ENCODE data around the gene SAG.

The SAG gene

GRCh38 chr2:233273120-233273519, 34.5 kb upstream of the SAG start:
- Mint-ChIP-seq H3K27ac (no peak overlapping the region), H3K27me3 (no peaks in the 10 kb centered on the region)

GRCh38 chr2:233275223-233275622, 32.4 kb upstream of the SAG start:
- no peak overlapping the region for H3K27ac Mint-ChIP-seq
- peaks cover 91% of the 10 kb centered on the region for H3K36me3 Mint-ChIP-seq (ENCODE audit: low read depth)
- no peaks in the 10 kb centered on the region for H3K9me3 Mint-ChIP-seq
- intact Hi-C loops (cut with micrococcal nuclease), result loop anchor here (5.0 kb wide), 1 partner anchor 162 kb away; no protein-coding TSS in a partner anchor
- peaks cover 3% of the 10 kb centered on the region for H3K4me1 Mint-ChIP-seq (ENCODE audit: low read depth)
- H3K27me3 Mint-ChIP-seq, result no peaks in the 10 kb centered on the region
- no peak overlapping the region for H3K4me3 Mint-ChIP-seq

More at GRCh38 chr2:233273120-233273519, 34.5 kb upstream of the SAG start:
- no peaks in the 10 kb centered on the region for H3K4me1 Mint-ChIP-seq (ENCODE audit: low read depth)
- intact Hi-C loops (cut with micrococcal nuclease), result no loop called here
- H3K36me3 Mint-ChIP-seq (ENCODE audit: low read depth), result peaks cover 98% of the 10 kb centered on the region
- H3K4me3 Mint-ChIP-seq, result no peak overlapping the region
- H3K9me3 Mint-ChIP-seq, result no peaks in the 10 kb centered on the region

GRCh38 chr2:233278921-233279320, 28.7 kb upstream of the SAG start:
- Mint-ChIP-seq H3K9me3 (no peaks in the 10 kb centered on the region), H3K4me1 (ENCODE audit: low read depth) (peaks cover 5% of the 10 kb centered on the region), H3K4me3 (no peak overlapping the region), H3K27me3 (no peaks in the 10 kb centered on the region), H3K36me3 (ENCODE audit: low read depth) (peaks cover 88% of the 10 kb centered on the region), H3K27ac (no peak overlapping the region)
- intact Hi-C loops (cut with micrococcal nuclease), result loop anchor here (5.0 kb wide), 1 partner anchor 158 kb away; no protein-coding TSS in a partner anchor

- Mint-ChIP-seq H3K4me3 (no peak overlapping the region), H3K27me3 (no peaks in the 10 kb centered on the region), H3K4me1 (ENCODE audit: low read depth) (peaks cover 5% of the 10 kb centered on the region), H3K36me3 (ENCODE audit: low read depth) (peaks cover 88% of the 10 kb centered on the region), H3K27ac (no peak overlapping the region), H3K9me3 (no peaks in the 10 kb centered on the region)
- intact Hi-C loops (cut with micrococcal nuclease), result loop anchor here (10.0 kb wide), 1 partner anchor 105 kb away; no protein-coding TSS in a partner anchor
These were observed 27.4 kb upstream of the SAG start for GRCh38 chr2:233280114-233280693.

GRCh38 chr2:233281553-233281952, 26.1 kb upstream of the SAG start:
- peaks cover 5% of the 10 kb centered on the region for H3K4me1 Mint-ChIP-seq (ENCODE audit: low read depth)
- peaks cover 88% of the 10 kb centered on the region for H3K36me3 Mint-ChIP-seq (ENCODE audit: low read depth)
- H3K27me3 Mint-ChIP-seq, result no peaks in the 10 kb centered on the region
- no peak overlapping the region for H3K4me3 Mint-ChIP-seq
- H3K9me3 Mint-ChIP-seq, result no peaks in the 10 kb centered on the region
- H3K27ac Mint-ChIP-seq, result no peak overlapping the region
- intact Hi-C loops (cut with micrococcal nuclease), result loop anchor here (10.0 kb wide), 1 partner anchor 103 kb away; no protein-coding TSS in a partner anchor

- H3K36me3 Mint-ChIP-seq (ENCODE audit: low read depth), result peaks cover 90% of the 10 kb centered on the region
- H3K27ac Mint-ChIP-seq, result no peak overlapping the region
- intact Hi-C loops (cut with micrococcal nuclease), result loop anchor here (10.0 kb wide), 1 partner anchor 103 kb away; no protein-coding TSS in a partner anchor
These were observed 25.5 kb upstream of the SAG start for GRCh38 chr2:233281992-233282603.

GRCh38 chr2:233285921-233286320, 21.7 kb upstream of the SAG start:
- no peaks in the 10 kb centered on the region for H3K9me3 Mint-ChIP-seq
- no peaks in the 10 kb centered on the region for H3K4me1 Mint-ChIP-seq (ENCODE audit: low read depth)
- H3K36me3 Mint-ChIP-seq (ENCODE audit: low read depth), result peaks cover 99% of the 10 kb centered on the region
- intact Hi-C loops (cut with micrococcal nuclease), result loop anchor here (5.0 to 10.0 kb wide), 2 partner anchors 99 to 156 kb away; no protein-coding TSS in a partner anchor
- no peak overlapping the region for H3K27ac Mint-ChIP-seq
- no peak overlapping the region for H3K4me3 Mint-ChIP-seq
- no peaks in the 10 kb centered on the region for H3K27me3 Mint-ChIP-seq

More at GRCh38 chr2:233281992-233282603, 25.5 kb upstream of the SAG start:
- no peak overlapping the region for H3K4me3 Mint-ChIP-seq
- peaks cover 5% of the 10 kb centered on the region for H3K4me1 Mint-ChIP-seq (ENCODE audit: low read depth)
- no peaks in the 10 kb centered on the region for H3K27me3 Mint-ChIP-seq
- H3K9me3 Mint-ChIP-seq, result no peaks in the 10 kb centered on the region

GRCh38 chr2:233287871-233288270, 19.7 kb upstream of the SAG start:
- H3K4me1 Mint-ChIP-seq (ENCODE audit: low read depth), result no peaks in the 10 kb centered on the region
- no peaks in the 10 kb centered on the region for H3K27me3 Mint-ChIP-seq
- peaks cover 99% of the 10 kb centered on the region for H3K36me3 Mint-ChIP-seq (ENCODE audit: low read depth)
- H3K9me3 Mint-ChIP-seq, result no peaks in the 10 kb centered on the region
- H3K4me3 Mint-ChIP-seq, result no peak overlapping the region
- no peak overlapping the region for H3K27ac Mint-ChIP-seq
- intact Hi-C loops (cut with micrococcal nuclease), result loop anchor here (5.0 to 10.0 kb wide), 2 partner anchors 97 to 154 kb away; no protein-coding TSS in a partner anchor

GRCh38 chr2:233288663-233289062, 19.0 kb upstream of the SAG start:
- Mint-ChIP-seq H3K36me3 (ENCODE audit: low read depth) (peaks cover 99% of the 10 kb centered on the region), H3K27me3 (no peaks in the 10 kb centered on the region), H3K9me3 (no peaks in the 10 kb centered on the region), H3K4me1 (ENCODE audit: low read depth) (no peaks in the 10 kb centered on the region), H3K4me3 (no peak overlapping the region), H3K27ac (no peak overlapping the region)
- intact Hi-C loops (cut with micrococcal nuclease), result loop anchor here (5.0 to 10.0 kb wide), 2 partner anchors 96 to 154 kb away; no protein-coding TSS in a partner anchor

- Mint-ChIP-seq H3K27ac (no peak overlapping the region), H3K4me1 (ENCODE audit: low read depth) (no peaks in the 10 kb centered on the region), H3K9me3 (no peaks in the 10 kb centered on the region), H3K36me3 (ENCODE audit: low read depth) (peaks cover 99% of the 10 kb centered on the region), H3K27me3 (no peaks in the 10 kb centered on the region), H3K4me3 (no peak overlapping the region)
- intact Hi-C loops (cut with micrococcal nuclease), result loop anchor here (5.0 to 10.0 kb wide), 3 partner anchors 65 to 153 kb away; partner anchors contain the start of gene DGKD
These were observed 18.0 kb upstream of the SAG start for GRCh38 chr2:233289648-233290047.

GRCh38 chr2:233290051-233290845, 17.4 kb upstream of the SAG start:
- Mint-ChIP-seq H3K27me3 (no peaks in the 10 kb centered on the region), H3K9me3 (no peaks in the 10 kb centered on the region), H3K4me3 (no peak overlapping the region), H3K36me3 (ENCODE audit: low read depth) (peaks cover 99% of the 10 kb centered on the region), H3K27ac (no peak overlapping the region), H3K4me1 (ENCODE audit: low read depth) (no peaks in the 10 kb centered on the region)
- intact Hi-C loops (cut with micrococcal nuclease), result loop anchor here (10.0 kb wide), 1 partner anchor 65 kb away; the partner anchor contains the start of gene DGKD

GRCh38 chr2:233295891-233296290, 11.7 kb upstream of the SAG start:
- H3K9me3 Mint-ChIP-seq, result no peaks in the 10 kb centered on the region
- no peaks in the 10 kb centered on the region for H3K27me3 Mint-ChIP-seq
- H3K27ac Mint-ChIP-seq, result no peak overlapping the region
- no peak overlapping the region for H3K4me3 Mint-ChIP-seq
- intact Hi-C loops (cut with micrococcal nuclease), result loop anchor here (10.0 kb wide), 1 partner anchor 59 kb away; the partner anchor contains the start of gene DGKD
- no peaks in the 10 kb centered on the region for H3K4me1 Mint-ChIP-seq (ENCODE audit: low read depth)
- H3K36me3 Mint-ChIP-seq (ENCODE audit: low read depth), result peaks cover 57% of the 10 kb centered on the region

GRCh38 chr2:233297076-233297475, 10.5 kb upstream of the SAG start:
- peaks cover 45% of the 10 kb centered on the region for H3K36me3 Mint-ChIP-seq (ENCODE audit: low read depth)
- no peaks in the 10 kb centered on the region for H3K4me1 Mint-ChIP-seq (ENCODE audit: low read depth)
- no peak overlapping the region for H3K27ac Mint-ChIP-seq
- H3K27me3 Mint-ChIP-seq, result no peaks in the 10 kb centered on the region
- H3K4me3 Mint-ChIP-seq, result no peak overlapping the region
- intact Hi-C loops (cut with micrococcal nuclease), result loop anchor here (10.0 kb wide), 1 partner anchor 58 kb away; the partner anchor contains the start of gene DGKD
- H3K9me3 Mint-ChIP-seq, result no peaks in the 10 kb centered on the region
